GM21529 (cell line): ENCODE results near the gene NFYA.
"Not testable (repeated sequence)": the region's sequence is repeated elsewhere in the genome, so short reads cannot be mapped to it uniquely, and the experiment has no call there.

Source experiments
- ATAC-seq: cut with Tn5 transposase; IDR thresholded peaks from one replicate; pipeline ENCODE4 v1.9.1; 2021; ENCODE audit not compliant: unreplicated experiment

NFYA gene

GRCh38 chr6:41115027-41115426, 42.3 kb downstream of the NFYA start:
- not testable (repeated sequence) for ATAC-seq

GRCh38 chr6:41119508-41119907, 46.7 kb downstream of the NFYA start:
- no peak for ATAC-seq

GRCh38 chr6:41120058-41120457, 47.3 kb downstream of the NFYA start:
- no peak for ATAC-seq

GRCh38 chr6:41122373-41122772, 49.6 kb downstream of the NFYA start:
- no peak for ATAC-seq

GRCh38 chr6:41122918-41123317, 50.1 kb downstream of the NFYA start:
- no peak for ATAC-seq

GRCh38 chr6:41125282-41125681, 52.5 kb downstream of the NFYA start:
- ATAC-seq = no peak

GRCh38 chr6:41132254-41132653, 59.5 kb downstream of the NFYA start:
- no peak for ATAC-seq

GRCh38 chr6:41135062-41135832, 62.5 kb downstream of the NFYA start:
- no peak for ATAC-seq

- no peak for ATAC-seq
Observed at GRCh38 chr6:41136911-41137310, 64.1 kb downstream of the NFYA start.

GRCh38 chr6:41147917-41148316, 75.1 kb downstream of the NFYA start:
- ATAC-seq = no peak
